HG03045 (cell line): ENCODE measurements around the gene FOXC2.
"Not testable (repeated sequence)": the region's sequence is repeated elsewhere in the genome, so short reads cannot be mapped to it uniquely, and the experiment has no call there.

Experiments used
- ATAC-seq: cut with Tn5 transposase; IDR thresholded peaks from one replicate; pipeline ENCODE4 v1.9.1; 2021; ENCODE audit warnings: mild to moderate bottlenecking, moderate library complexity; ENCODE audit not compliant: unreplicated experiment

The FOXC2 gene

DNA sequence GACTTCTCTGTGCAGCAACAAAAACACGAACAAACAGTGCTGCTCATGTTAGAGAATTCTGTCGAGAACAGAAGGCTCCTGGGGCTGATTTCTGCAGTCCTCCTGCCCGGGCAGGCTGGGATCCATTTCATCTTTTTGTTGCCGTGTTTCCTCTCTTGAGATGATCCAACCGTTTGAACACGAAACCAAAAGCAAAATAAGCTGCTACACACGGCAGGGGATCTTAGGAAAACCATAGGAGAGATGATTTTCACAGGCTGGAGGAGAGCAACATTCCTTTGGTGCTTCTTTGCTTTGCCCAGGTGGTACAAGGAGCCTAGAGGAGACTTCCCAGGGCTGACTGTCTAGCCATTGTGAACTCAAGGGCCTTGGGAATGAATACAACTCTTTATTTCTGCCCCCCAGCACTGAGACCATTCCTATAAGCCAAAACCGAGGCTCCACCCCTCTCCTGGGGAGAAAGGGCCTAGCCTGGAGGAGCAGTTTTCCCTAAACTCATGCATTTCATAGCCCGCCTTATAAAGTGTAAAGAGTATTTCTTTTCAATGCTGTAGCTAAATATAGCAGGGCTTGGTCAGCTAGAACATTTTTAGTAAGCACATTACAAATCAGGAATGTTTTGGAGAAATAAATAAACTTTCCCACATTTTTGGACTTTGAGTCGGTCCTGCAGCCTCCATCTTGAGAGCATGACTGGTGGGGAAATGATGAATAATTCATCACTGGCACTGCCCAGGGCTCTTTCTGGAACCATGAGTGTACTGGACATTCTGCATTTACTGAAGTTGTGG is 19.4 kb downstream of the FOXC2 start:
- no peak for ATAC-seq

DNA sequence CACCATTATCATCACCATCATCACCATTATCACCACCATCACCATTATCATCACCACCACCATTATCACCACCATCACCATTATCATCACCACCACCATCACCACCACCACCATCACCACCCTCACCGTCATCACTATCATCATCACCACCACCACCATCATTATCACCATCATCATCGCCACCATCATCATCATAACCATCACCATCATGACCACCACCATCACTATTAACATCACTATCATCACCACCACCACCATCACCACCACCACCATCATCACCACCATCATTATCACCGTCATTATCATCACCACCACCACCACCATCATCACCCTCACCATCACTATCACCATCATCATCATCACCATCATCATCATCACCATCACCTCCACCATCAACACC is 20.9 kb downstream of the FOXC2 start:
- no peak for ATAC-seq

DNA sequence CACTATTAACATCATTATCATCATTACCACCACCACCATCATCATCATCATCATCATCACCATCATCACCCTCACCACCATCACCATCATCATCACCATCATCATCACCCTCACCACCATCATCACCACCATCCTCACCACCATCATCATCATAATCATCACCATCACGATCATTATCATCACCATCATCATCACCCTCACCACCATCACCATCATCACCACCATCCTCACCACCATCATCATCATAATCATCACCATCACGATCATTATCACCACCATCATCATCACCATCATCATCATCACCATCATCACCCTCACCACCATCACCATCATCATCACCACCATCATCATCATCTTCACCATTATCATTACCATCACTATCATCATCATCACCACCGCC is 21.3 kb downstream of the FOXC2 start:
- not testable (repeated sequence) for ATAC-seq

DNA sequence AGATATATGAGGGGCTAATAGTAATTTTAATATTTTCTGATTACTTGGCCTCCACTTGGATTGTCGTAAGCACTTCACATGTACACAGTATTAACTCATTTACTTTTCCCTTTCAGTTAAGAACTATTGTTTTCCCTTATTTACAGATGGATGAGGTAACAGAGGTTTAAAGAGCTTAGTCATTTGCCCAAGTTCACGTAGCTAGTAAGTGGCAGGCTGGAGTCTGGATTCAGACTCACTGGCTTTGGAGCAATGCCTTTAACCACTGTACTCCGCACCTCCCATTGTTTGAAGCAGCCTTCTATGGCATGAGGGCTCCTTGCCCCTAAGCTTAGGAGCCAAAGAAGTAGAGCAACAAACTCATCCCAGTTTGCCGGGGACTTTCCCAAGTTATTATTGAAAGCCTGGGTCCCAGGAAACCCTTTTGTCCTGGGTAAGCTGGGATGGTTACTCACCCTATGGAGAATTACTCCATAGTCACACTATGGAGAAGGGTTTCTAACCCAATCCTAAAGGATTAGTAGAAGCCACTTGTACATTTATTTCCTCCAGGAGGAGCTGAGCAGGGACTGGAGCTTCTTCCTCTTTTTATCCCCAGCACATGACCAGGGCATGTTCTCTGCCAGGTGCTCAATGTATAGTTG is 24.0 kb downstream of the FOXC2 start:
- no peak for ATAC-seq

DNA sequence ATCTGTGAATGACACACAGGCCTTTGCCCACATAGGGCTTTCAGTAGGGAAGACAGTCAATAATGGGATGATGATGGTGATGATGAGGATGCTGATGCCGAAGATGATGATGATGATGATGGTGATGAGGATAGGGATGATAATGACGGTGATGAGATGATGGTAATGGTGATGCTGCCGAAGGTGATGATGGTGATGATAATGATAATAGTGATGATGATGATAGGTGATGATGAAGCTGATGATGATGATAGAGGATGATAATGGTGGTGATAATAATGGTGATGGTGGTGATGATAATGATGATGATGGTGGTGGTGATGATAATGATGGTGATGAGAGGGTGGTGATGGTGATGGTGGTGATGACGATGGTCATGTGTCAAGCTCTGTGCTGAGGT is 24.6 kb downstream of the FOXC2 start:
- ATAC-seq: no peak

DNA sequence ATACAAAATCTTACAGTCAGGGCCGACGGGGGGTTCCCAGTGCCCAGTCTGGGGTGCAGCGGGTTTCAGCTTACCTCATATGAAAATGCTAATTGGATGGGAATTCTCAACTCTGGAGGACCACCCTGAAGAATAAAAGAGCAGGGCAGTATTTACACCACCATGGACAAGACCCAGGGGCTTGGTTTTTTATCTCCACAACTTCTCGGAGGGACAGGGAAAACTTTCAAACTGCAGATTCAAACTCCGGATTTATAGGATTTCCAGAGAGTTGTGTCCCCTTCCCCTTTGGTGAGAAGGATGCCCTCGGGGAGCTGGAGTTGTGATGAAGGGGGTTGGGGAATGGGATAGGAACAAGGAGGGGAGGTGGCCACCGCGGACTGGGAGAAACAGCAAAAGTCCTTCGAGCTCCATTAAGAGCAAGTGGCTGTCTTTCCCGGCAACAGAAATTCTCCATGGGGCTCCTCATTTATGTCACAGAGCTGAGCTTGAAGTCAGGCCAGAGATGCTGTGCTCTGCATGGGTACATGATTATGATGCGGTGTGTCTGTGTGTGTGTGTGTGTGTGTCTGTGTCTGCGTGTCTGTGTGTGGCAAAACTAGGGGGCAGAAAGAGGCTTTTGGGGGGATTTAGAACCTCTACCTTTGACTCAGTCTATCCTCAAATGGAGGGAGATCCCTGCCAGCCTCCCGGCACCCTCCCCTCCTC is 27.4 kb downstream of the FOXC2 start:
- ATAC-seq: no peak

DNA sequence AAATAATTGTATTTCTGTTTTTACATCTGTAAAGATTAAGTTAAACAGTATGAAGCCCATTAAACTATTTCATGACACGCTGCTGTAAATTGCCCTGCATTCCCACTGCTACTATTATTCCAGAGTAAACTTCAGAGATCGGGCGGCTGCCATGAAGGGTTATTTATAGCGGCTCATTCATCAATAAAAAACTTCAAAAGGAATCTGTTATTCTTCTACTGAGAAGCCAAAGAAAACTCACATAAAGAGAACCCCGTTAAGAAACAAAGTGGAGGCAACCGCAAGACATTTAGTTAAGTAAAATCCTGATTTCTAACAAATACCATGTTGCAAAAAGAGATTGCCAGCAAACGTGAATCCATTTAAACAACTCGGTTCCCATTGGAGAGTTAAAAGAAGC is 28.1 kb downstream of the FOXC2 start:
- ATAC-seq: no peak

DNA sequence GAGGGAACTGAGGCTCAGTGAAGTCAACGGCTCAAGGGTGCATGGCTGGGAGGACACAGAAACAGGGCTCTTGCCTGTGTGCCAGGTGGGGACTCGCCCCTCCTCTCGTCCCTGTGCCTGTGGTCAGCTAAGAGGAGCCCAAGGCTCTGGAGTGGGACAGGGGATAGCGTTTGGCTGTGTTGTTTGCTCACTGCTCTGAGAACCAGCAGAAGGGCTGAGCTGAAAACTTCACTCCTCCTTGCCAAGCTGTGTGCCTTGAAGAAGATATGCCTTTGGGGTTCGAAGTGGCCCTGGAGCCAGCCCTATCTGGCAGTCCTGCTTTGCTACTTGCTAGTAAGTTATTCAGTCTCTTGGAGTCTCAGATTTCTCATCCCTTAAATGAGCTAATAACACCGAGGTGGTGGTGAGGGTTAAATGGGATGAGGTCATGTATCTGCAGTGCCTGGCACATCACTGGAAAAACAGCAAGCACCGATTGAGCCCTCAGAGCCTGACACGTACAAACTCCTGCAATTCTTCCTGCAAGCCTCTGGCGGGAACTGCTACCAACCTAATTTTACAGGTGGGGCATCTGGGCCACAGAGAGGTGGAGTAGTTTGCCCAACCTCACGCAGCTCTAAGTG is 29.5 kb downstream of the FOXC2 start:
- ATAC-seq: no peak

DNA sequence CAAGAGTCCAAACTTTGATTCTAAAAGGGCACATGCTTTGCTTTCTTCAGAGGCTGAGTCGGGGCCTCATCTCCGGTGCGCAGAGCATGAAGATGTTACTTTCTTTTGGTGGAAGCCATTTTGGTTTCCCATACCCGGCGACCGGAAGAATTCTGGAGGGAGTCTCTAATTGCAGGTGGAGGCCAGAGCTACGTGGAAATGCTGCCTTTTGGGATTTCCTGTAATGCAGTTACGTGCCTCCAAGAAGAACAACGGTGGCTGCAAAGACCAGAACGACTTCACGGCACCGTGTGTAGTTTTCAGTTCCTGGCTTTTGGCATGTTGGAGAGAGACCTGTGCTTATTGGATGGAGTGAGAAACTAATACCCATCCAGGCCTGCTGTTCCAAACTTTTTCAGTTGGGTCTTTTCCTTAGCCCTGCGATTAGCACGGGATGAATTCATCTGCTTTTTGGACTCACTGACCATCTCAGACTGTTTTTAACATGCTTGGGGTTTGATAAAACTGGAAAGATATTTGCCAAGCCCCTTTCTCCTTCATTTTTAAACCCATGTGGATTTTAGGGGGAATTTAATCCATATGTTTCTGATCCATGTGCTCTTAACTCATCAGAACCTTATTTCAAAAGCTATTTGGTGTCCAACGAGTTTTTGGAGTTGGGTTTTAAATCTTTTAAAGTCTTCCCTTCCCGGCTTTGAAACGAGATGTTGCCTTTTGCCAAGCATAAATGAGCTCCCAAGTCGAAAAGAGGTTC is 30.7 kb downstream of the FOXC2 start:
- no peak for ATAC-seq

DNA sequence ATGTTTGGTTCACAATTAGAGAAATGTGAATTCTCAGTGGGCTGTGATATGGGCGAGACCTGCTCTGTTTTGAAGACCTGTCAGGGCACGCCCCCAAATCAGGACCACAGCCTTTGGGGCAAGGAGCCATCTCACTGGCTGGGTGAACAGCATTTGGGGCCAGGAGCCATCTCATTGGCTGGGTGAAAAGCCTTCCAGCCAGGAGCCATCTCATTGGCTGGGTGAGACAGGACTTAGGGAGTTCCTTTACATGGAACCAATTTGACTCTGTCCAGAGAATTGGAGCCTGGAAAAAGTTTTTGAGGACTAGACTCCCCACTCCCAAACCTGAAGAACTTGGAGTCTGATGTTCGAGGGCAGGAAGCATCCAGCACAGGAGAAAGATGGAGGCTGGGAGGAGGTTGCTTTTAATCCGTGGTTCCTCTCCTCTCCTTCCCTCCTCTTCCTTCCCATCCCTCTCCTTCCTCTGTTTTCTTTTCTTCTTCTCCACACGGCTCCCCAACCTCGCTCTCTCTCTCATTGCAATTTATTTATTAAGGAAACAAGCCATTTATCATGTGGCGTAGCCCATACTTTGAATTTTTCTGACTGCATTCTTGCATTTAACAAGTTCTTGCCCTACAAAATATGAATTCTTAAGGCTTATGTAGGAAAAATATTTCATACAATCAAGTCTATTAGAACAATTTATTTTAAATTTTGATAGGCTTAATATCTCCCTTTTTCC is 31.4 kb downstream of the FOXC2 start:
- ATAC-seq: no peak

DNA sequence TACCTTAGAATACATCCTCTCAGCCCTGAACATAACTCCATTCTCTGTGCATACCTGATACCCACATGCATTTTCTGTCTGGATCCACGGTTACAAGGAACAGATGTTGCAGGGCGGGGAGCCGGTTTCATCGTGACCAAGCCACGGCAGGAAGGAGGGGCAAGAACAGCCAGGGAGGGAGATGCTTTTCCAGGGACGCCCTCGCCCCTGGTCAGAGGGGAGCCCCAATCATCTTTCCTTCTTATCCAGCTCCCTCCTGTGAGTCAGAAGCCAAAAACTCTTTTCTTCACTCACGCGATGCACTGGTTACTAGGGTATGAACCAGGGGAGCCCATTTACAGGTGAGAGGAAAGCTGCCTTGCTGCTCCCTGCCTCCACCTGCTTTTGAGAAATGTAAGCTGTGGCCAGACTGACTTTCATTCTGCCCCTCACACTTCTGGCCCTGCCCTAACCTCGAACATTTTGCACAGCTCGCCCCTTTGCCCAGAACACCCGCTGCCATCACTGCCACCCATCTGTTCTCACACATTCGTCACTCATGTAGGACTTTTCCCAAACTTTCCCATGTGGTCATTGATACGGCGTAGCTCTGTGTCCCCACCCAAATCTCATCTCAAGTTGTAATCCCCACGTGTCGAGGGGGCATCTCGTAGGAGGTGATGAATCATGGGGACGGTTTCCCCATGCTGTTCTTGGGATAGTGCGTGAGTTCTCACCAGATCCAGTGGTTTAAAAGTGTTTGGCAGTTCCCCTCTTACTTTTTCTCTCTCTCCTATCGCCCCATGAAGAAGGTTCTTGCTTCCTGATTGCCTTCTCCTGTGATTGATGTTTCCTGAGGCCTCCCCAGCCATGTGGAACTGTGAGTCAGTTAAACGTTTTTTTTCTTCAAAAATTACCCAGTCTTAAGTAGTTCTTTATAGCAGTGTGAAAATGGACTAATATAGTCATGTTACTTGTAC is 32.3 kb downstream of the FOXC2 start:
- no peak for ATAC-seq

DNA sequence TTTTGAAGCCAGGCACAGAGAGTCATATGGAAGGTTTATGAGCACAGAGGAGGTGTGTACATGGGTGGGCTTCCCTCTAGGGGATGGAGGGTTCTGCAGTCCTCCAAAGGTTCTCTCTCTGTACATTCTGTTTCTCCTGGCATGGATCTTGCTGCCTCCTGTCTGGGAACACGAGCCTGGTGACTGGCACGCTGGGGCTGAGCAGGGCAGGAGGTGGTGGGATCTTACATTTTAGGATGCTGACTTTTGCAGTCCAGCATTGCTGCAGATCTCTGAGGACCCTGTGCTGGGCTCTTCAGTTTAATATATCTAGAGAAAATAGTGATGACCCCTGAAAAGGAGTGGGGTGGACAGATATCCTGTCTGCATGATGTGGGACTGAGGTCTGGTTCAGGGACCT is 34.7 kb downstream of the FOXC2 start:
- ATAC-seq: no peak

DNA sequence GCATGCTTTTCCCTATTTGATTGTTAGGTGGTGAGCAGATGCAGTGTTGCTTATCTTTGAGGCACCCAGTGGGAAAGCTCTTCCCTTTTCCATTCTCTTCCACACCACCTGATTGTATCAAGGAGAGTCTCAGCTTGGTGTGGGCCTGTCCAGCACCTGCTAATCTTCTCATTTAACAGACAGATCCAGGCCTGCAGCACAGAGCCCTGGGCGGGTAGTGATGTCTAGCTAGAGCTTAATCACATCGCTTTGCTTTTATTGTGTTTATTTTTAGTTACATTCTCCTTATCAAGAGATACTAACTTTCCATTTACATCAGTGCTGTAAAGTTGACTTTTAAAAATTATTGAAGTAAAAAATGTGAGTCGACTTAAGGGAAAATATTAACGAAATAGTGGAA is 35.9 kb downstream of the FOXC2 start:
- no peak for ATAC-seq

DNA sequence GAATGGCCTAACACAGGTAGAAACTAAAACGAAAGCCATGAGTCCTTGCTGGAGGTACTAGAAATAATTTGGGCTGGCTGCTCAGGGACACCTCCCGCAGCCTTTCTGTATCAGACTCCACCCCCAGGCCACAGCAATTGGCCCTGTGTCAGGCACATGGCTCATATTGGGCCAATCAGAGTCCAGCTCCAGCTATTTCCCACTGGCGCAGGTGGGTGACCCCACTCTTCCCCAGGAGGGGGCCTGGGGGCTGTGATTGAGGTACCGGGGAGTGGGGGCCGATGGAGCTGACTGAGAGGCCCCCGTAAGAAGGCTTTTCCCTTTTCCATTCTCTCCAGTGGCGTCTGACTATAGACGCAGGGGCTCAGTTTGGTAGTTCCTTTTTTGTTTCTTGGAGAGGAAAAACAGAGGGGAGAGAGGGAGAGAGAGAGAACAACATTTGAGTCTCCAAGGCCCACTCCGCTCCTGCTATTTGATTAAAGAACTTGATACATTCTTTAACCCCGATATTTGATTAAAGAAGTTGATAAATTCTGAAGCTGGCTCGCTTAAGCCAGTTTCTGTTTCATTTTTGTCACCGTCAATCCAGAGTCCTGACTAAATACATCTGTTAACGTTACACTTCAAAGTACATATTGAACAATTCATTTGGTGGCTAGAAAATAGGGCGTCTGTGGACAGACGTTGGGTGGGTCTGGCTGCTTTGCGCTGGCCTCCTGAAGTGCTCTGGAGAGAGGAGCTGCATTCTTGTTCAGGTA is 38.0 kb downstream of the FOXC2 start:
- ATAC-seq: no peak

DNA sequence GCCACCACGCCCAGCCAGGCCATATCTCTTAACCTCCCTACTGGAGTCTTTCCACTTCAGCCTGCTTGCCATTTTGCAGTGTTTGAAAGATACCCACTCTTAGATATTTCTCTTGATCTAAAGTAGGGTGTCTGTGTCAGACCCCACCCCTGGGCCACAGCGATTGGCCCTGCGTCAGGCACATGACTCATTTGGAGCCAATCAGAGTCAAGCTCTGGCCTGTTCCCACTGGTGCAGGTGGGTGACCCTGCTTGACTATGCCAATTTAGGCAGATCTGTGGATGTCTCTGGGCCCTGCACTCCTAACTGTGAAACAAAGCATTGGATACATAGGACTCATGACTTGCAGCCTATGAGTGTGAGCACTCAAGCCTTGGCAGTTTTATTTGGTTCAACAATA is 39.3 kb downstream of the FOXC2 start:
- ATAC-seq: no peak

DNA sequence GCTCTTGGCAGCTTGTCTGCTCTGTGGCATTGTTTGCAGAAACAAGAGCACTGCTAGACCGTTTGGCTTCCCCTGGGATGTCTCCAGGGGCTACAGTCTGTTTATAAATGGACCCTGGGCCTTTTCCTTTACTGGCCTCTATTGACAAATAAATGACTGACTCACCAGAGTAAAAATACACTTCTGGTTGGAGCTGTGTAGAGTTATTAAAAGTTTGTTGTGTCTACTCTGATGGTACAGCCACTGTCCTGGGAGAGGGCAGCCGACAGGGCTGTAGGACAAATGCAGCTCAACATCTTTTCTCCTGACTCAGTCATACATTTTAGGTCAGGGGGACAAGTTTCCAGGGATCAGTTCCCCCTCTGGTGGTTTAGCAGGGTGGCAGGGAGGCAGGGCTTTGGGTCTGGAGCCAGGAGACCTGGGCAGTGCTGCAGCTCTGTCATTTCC is 41.7 kb downstream of the FOXC2 start:
- no peak for ATAC-seq

DNA sequence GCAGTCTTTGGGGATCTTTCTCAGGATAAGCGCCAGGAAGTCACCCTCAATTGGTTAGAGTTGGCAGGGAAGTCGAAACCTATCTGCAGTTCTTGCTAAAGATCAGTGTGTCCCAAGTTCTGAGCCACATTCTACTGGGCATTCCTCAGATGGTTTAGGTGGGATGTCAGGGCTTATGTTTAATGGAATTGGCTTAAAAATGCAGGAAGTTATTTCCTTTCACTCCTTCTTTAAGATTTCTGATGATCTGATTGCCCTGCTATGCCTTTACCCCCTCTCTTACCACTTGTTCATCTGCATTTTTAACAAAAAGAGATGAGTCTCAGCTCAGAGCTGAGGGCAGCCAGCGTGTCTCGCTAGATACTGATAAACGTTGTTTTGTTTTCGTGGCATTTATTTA is 42.5 kb downstream of the FOXC2 start:
- no peak for ATAC-seq

DNA sequence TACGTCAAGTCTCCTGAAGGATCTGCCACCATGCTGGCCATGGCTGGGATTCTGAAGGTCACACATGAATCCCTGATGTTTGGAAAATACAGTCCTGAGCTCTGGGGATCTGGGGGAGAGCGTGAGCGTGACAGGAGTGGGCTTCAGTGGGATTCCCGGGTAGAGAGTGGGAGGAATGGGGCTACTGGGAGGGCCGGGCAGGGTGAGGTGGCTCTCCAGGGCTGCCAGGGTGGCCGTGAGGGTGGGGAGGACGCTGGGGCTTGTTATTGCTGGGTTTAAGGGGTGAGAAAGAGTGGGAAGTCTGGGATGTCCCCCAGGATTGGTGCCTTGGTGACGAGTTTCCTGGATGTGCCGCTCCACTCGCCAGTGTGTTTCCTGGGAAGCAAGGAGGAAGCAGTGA is 43.0 kb downstream of the FOXC2 start:
- no peak for ATAC-seq
